CD4-positive, alpha-beta T cell treated with Interferon gamma for 1 hour (primary cell): ENCODE results near the gene AOC3.
"Not testable (repeated sequence)": the region's sequence is repeated elsewhere in the genome, so short reads cannot be mapped to it uniquely, and the experiment has no call there.

ENCODE experiments used
- DNase-seq: peaks from one replicate; pipeline ENCODE4 v3.0.0-alpha.2; 2020

AOC3 gene

GRCh38 chr17:42867694-42868261, 16.8 kb downstream of the AOC3 start:
- not testable (repeated sequence) for DNase-seq

GRCh38 chr17:42868338-42868737, 17.3 kb downstream of the AOC3 start:
- DNase-seq = no peak

GRCh38 chr17:42871647-42872046, 20.6 kb downstream of the AOC3 start:
- no peak for DNase-seq

GRCh38 chr17:42872251-42872965, 21.4 kb downstream of the AOC3 start:
- no peak for DNase-seq

- DNase-seq = no peak
These were observed 22.3 kb downstream of the AOC3 start for GRCh38 chr17:42873315-42873714.

- not testable (repeated sequence) for DNase-seq
These were observed 23.1 kb downstream of the AOC3 start for GRCh38 chr17:42873932-42874695.

GRCh38 chr17:42877037-42877436, 26.0 kb downstream of the AOC3 start:
- DNase-seq = no peak

- DNase-seq = no peak
These were observed 27.3 kb downstream of the AOC3 start for GRCh38 chr17:42878123-42878880.

GRCh38 chr17:42878924-42879595, 28.1 kb downstream of the AOC3 start:
- no peak for DNase-seq

GRCh38 chr17:42879596-42879985, 28.6 kb downstream of the AOC3 start:
- DNase-seq = no peak

GRCh38 chr17:42880776-42881310, 29.8 kb downstream of the AOC3 start:
- DNase-seq = no peak

- not testable (repeated sequence) for DNase-seq
These were observed 30.7 kb downstream of the AOC3 start for GRCh38 chr17:42881706-42882105.

- no peak for DNase-seq
These were observed 31.2 kb downstream of the AOC3 start for GRCh38 chr17:42882166-42882565.

- DNase-seq = no peak
These were observed 33.0 kb downstream of the AOC3 start for GRCh38 chr17:42883802-42884558.

GRCh38 chr17:42885806-42886205, 34.8 kb downstream of the AOC3 start:
- not testable (repeated sequence) for DNase-seq

- no peak for DNase-seq
These were observed 35.5 kb downstream of the AOC3 start for GRCh38 chr17:42886283-42887176.

- no peak for DNase-seq
These were observed 38.8 kb downstream of the AOC3 start for GRCh38 chr17:42889809-42890208.

- DNase-seq = no peak
These were observed 40.6 kb downstream of the AOC3 start for GRCh38 chr17:42891539-42892152.

GRCh38 chr17:42893359-42893758, 42.4 kb downstream of the AOC3 start:
- no peak for DNase-seq
